ENCODE measurements around the gene PARG.
"Not testable (repeated sequence)": the region's sequence is repeated elsewhere in the genome, so short reads cannot be mapped to it uniquely, and the experiment has no call there.

Gene PARG

DNA sequence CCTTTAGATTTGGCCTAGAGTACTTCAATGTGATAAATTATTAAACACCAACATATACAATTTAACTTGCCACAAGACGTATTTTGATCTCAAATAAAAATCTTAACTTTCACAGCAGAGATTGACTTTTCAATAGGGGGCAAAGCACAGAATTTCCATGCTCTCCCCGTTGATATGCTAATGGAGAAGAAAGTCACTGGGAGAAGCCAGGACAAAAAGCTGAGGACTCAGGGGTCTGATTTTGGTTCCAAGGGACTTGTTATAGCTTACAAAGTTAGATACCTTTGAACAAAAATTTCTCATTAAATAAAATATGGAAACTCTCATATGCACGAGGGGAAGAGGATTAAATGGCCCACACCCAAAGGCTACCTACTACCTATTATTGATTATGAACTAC lies 59.5 kb downstream of the PARG start:
- H3K9me3 ChIP-seq; intact Hi-C loops (cut with DNase I; ENCODE audit: low total_unique reads); H3K27ac ChIP-seq; DNase-seq; H3K36me3 ChIP-seq; H3K4me1 ChIP-seq; H3K27me3 ChIP-seq; H3K4me3 ChIP-seq: not testable (repeated sequence)

DNA sequence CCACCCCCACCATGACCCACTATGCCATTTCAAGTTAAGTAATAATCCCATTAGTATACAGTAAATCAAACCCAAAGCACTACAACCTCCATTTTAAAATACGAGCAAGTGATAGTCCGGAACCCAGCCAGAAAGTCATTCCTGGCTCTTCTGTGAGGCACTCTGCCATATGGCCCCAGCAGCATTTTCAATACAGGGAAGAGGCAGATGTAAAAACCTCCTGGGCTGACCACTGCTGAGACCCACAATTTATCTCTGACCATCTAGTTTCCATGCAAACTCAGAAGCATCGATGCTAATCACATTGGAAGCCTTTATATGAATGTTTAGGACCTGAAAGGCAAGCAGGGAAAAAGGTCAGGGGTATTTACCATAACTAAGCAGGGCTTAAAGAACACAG lies 69.1 kb downstream of the PARG start:
- DNase-seq; intact Hi-C loops (cut with DNase I; ENCODE audit: low total_unique reads); H3K36me3 ChIP-seq; H3K4me1 ChIP-seq; H3K27me3 ChIP-seq; H3K9me3 ChIP-seq; H3K4me3 ChIP-seq; H3K27ac ChIP-seq: not testable (repeated sequence)

DNA sequence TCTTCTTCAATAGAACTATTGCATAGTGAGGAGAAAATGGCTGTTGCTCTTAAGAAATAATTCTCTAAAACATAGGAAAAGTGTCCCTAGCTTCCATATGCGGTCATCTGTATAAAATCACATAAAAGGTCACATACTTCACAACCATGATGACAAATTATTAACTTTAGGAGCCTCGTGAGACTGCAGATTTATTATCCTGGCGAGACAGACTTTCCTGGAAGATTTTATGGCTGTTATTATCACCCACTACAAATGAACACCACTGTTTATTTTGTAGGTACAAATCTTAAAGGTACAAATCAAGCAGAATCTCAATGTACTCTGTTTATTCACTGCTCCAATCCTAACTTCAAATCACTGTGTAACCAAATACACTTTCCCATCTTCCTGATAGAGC lies 70.4 kb downstream of the PARG start:
- H3K4me1 ChIP-seq; H3K27ac ChIP-seq; H3K27me3 ChIP-seq; H3K4me3 ChIP-seq; DNase-seq; H3K9me3 ChIP-seq; intact Hi-C loops (cut with DNase I; ENCODE audit: low total_unique reads); H3K36me3 ChIP-seq: not testable (repeated sequence)

DNA sequence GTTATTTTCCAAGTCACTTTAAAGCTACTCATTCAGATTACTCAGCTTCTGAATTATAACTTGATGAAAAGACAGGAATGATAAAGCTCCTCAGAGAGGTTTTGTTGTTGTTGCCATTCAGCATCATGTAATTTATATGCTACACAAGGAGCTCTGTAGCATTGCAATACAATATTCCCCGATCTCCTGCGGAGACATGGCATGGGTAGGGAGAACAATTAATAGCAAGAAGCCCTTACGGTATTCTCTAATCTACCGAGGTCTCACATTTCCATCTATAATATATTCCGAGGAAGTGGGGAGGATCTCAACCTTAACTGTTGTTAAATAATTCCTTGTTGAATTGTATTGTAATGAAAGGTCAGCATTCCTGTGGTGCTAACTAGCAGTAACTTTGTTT lies 81.9 kb downstream of the PARG start:
- H3K4me1 ChIP-seq; H3K9me3 ChIP-seq; DNase-seq; H3K4me3 ChIP-seq; H3K27ac ChIP-seq; H3K36me3 ChIP-seq; intact Hi-C loops (cut with DNase I; ENCODE audit: low total_unique reads); H3K27me3 ChIP-seq: not testable (repeated sequence)

DNA sequence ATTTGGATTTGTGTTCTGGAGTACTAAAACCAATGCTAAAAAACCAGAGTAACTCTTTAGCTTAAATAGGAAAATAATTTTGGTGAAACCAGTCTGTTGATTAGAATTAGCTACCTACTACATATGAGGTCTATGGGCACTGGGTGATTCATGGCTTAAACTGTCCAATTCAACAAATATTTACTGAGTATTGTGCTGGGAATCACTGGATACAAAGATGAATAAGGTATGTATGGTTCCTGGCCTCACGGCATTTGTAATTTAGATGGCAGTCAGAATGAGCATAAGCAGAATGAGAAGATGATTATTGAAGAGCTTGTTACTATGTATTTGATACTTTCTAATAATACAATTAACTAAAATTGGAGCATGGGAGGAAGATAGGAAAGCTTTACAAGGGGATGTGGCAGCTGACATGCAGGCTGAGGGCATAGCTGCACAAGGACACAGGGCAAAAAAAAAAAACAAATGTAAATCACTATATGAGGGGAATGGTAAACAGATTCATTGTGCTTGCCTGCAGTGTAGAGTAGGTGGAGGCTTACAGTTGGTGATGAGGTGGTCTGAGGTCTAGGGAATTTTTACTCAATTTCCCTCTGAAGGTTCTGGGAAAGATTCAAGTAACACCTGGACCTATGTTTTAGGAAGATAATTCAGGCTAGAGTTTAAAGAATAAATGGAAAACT lies 83.0 kb downstream of the PARG start:
- DNase-seq; H3K27me3 ChIP-seq; intact Hi-C loops (cut with DNase I; ENCODE audit: low total_unique reads); H3K9me3 ChIP-seq; H3K4me3 ChIP-seq; H3K27ac ChIP-seq; H3K4me1 ChIP-seq; H3K36me3 ChIP-seq: not testable (repeated sequence)

DNA sequence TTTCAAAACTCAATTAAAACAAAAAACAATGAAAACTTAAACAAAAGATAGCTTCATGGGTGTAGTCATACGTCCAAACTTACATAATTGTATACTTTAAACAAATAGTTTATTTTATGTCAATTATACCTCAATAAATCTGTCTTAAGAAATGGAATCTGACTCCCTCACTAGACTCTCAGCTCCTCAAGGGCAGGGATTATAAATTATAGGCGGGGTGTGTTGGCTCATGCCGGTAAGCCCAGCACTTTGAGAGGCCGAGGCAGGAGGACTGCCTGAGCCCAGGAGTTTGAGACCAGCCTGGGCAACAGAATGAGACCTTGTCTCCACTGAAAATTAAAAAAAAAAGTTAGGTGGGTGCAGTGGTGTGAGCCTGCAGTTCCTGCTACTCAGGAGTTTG lies 92.3 kb downstream of the PARG start:
- H3K36me3 ChIP-seq; DNase-seq; H3K27ac ChIP-seq; H3K9me3 ChIP-seq; intact Hi-C loops (cut with DNase I; ENCODE audit: low total_unique reads); H3K27me3 ChIP-seq; H3K4me3 ChIP-seq; H3K4me1 ChIP-seq: not testable (repeated sequence)

DNA sequence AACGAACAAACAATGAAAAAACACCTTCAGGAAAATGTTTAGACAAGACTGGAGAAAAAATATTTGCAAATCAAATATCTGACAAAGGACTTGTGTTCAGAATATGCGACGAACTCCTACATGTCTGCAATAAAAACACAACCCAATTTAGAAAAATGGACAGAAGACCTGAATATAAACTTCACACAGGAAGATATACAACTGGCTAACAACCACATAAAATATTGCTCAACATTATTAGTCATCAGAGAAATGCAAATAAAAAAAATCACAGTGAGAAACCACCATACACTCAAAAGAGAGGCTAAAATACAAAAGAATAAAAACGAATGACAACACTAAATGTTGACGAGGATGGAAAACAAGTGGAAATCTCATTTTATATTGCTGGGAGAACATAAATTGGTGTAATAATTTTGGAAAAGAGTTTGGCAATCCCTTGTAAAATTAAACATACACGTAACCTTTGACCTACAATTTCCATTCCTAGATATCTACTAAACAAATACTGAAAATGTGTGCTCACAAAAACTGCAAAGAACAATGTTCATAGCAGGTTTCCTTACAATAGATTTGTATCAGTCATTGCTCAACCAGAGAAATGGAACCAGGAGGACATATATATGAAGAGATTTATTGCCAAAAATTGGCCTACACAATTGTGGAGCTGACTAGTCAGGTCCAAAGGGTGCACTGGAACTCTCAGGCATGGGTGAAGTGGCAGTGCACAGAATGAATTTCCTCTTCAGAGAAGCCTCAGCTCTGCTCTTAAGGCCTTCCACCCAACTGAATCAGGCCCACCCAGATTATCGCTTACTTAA lies 96.8 kb downstream of the PARG start:
- H3K36me3 ChIP-seq = peaks cover 19 to 38% (median 35%) of the 10 kb centered on the region in 3 donors
- no peaks in the 10 kb centered on the region for H3K27me3 ChIP-seq
- H3K27ac ChIP-seq = no peak overlapping the region
- TF ChIP-seq, protein P1, sequence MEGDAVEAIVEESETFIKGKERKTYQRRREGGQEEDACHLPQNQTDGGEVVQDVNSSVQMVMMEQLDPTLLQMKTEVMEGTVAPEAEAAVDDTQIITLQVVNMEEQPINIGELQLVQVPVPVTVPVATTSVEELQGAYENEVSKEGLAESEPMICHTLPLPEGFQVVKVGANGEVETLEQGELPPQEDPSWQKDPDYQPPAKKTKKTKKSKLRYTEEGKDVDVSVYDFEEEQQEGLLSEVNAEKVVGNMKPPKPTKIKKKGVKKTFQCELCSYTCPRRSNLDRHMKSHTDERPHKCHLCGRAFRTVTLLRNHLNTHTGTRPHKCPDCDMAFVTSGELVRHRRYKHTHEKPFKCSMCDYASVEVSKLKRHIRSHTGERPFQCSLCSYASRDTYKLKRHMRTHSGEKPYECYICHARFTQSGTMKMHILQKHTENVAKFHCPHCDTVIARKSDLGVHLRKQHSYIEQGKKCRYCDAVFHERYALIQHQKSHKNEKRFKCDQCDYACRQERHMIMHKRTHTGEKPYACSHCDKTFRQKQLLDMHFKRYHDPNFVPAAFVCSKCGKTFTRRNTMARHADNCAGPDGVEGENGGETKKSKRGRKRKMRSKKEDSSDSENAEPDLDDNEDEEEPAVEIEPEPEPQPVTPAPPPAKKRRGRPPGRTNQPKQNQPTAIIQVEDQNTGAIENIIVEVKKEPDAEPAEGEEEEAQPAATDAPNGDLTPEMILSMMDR (IDR thresholded peaks at IDR 0.05) = no peak
- no peak for DNase-seq
- H3K4me3 ChIP-seq = no peak overlapping the region
- no peaks in the 10 kb centered on the region for H3K9me3 ChIP-seq
- intact Hi-C loops (cut with DNase I; ENCODE audit: low total_unique reads) = no loop called here
- no peaks in the 10 kb centered on the region for H3K4me1 ChIP-seq

DNA sequence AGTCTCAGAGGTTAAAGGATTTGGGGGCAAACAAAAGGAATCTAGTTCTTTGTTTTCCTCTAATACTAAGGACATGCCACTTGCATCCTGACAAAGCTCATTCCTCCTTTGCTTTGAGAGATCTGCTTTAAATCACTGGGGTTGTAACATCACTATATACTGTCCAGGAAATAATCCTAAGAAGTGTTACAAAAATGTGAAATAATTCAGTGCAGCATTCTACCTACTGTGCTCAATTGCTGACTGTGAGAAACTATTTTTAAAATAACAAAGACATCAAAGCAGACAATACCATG lies 99.5 kb downstream of the PARG start:
- H3K27me3 ChIP-seq; DNase-seq; H3K4me1 ChIP-seq; H3K27ac ChIP-seq; H3K4me3 ChIP-seq; H3K9me3 ChIP-seq; intact Hi-C loops (cut with DNase I; ENCODE audit: low total_unique reads): not testable (repeated sequence)
- peaks cover 28 to 57% (median 47%) of the 10 kb centered on the region in 3 donors for H3K36me3 ChIP-seq

DNA sequence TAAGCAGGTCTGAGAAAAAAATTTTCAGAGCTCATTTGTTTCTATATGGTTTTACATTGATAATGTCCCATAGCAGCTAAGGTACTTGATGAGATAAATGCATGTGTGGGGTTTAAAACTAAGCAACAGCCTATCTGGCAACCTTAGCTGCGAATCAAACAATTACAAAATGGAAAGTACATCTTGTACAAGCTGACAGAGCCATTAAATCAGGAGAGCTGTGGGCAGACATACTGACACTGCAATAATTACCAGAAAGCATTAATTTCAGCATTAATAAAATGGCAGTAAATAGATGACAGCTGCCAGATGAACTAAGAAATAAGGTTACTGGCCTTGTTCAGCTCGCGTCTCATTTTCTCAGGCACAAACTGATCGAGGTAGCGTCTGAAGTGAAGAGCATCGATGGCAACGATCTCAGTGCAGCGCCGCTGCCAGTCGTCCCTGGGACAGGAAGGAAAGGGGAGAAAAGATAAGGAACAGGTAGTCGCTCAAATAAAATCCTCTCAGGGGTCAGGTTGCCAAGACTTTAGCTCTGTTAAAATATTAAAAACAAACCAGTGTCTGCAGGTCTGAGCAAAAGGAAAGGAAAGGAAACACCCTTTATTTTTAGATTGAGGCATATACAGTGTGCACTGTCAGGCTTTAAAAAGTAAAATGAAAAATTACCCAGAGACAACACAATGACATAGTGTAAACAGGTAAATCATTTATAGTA lies 100.1 kb downstream of the PARG start:
- no peak overlapping the region for H3K4me3 ChIP-seq
- no peaks in the 10 kb centered on the region for H3K27me3 ChIP-seq
- H3K9me3 ChIP-seq = no peaks in the 10 kb centered on the region
- H3K36me3 ChIP-seq = peaks cover 28 to 62% (median 47%) of the 10 kb centered on the region in 3 donors
- no peak overlapping the region for H3K27ac ChIP-seq
- intact Hi-C loops (cut with DNase I; ENCODE audit: low total_unique reads) = no loop called here
- TF ChIP-seq, protein P1 (IDR thresholded peaks at IDR 0.05) = no peak
- DNase-seq = no peak
- H3K4me1 ChIP-seq = no peaks in the 10 kb centered on the region

Data from tibial artery (tissue), 4 donors.